Fibroblast of lung (primary cell): ENCODE measurements around the gene NEMP2. TPM values are rescaled to one million over a fixed set of nuclear protein-coding genes. Genes with fewer than 3 reads are reported as not detected.
A peak's percentile ranks its signal among the peaks of the same experiment; 100 is the strongest.

Experiments
- DNase-seq, 2 donors: peaks; one replicate each; pipeline versions ENCODE4 v3.0.0 to v3.0.0-alpha.2; 2010; ENCODE audit warnings: low read depth in 2 of 2
- H2AFZ ChIP-seq: 2 replicates; pipeline ENCODE4 v1.5.1; 2012; ENCODE audit warnings: low read length, control low read depth, inconsistent platforms
- H3K27ac ChIP-seq: 2 replicates; pipeline ENCODE4 v1.5.1; 2011; ENCODE audit warnings: low read length, control low read depth; ENCODE audit not compliant: insufficient read depth
- H3K27me3 ChIP-seq: 2 replicates; pipeline ENCODE4 v1.5.1; 2011; ENCODE audit warnings: mild to moderate bottlenecking, low read length; ENCODE audit not compliant: control insufficient read depth, insufficient read depth
- H3K36me3 ChIP-seq: 2 replicates; pipeline ENCODE4 v1.5.1; 2011; ENCODE audit warnings: low read length; ENCODE audit not compliant: control insufficient read depth, insufficient read depth
- H3K4me1 ChIP-seq: 2 replicates; pipeline ENCODE4 v1.5.1; 2011; ENCODE audit warnings: low read length; ENCODE audit not compliant: control insufficient read depth, insufficient read depth; ENCODE audit errors: extremely low read depth
- H3K4me2 ChIP-seq: 2 replicates; pipeline ENCODE4 v1.5.1; 2011; ENCODE audit warnings: low read length, control low read depth; ENCODE audit not compliant: insufficient read depth; ENCODE audit errors: extremely low read depth
- H3K4me3 ChIP-seq, 4 experiments: fragments of 200-600 bp in 1 of 4; sonication (generic) in 1 of 4; replicated peaks in 1 of 4; 2 replicates each; pipeline ENCODE4 v1.5.1; 2011 to 2016; ENCODE audit warnings: low read length in 4 of 4, low read depth in 3 of 4, mild to moderate bottlenecking in 3 of 4, control low read depth in 2 of 4, inconsistent platforms in 1 of 4, mixed read lengths in 1 of 4; ENCODE audit not compliant: insufficient read depth in 1 of 4; ENCODE audit errors: control extremely low read depth in 1 of 4
- H3K79me2 ChIP-seq: 2 replicates; pipeline ENCODE4 v1.5.1; 2012; ENCODE audit warnings: mild to moderate bottlenecking, low read length, inconsistent platforms; ENCODE audit not compliant: control insufficient read depth, insufficient read depth
- H3K9ac ChIP-seq: 2 replicates; pipeline ENCODE4 v1.5.1; 2011; ENCODE audit warnings: mild to moderate bottlenecking, low read length, control low read depth; ENCODE audit not compliant: insufficient read depth
- H3K9me3 ChIP-seq: 2 replicates; pipeline ENCODE4 v1.5.1; 2012; ENCODE audit warnings: low read depth, low read length; ENCODE audit not compliant: control insufficient read depth, insufficient read depth
- H4K20me1 ChIP-seq: 2 replicates; pipeline ENCODE4 v1.5.1; 2011; ENCODE audit warnings: low read length; ENCODE audit not compliant: control insufficient read depth, insufficient read depth; ENCODE audit errors: extremely low read depth
- CTCF ChIP-seq, 2 donors: IDR thresholded peaks in 1 of 2; conservative IDR thresholded peaks in 1 of 2; 1 replicate in 1 of 2; 2 replicates in 1 of 2; pipeline ENCODE4 v1.5.1; 2011 to 2012; ENCODE audit warnings: low read length in 2 of 2, control low read depth in 1 of 2, inconsistent platforms in 1 of 2, low read depth in 1 of 2, mild to moderate bottlenecking in 1 of 2
- EZH2 ChIP-seq: IDR thresholded peaks from 2 replicates; pipeline ENCODE4 v1.5.1; 2012; ENCODE audit warnings: low read length, control low read depth, mild to moderate bottlenecking; ENCODE audit errors: missing control alignments
- polyA plus RNA-seq, 2 donors: library from polyadenylated mRNA; depleted of rRNA in 1 of 2; stranded (reverse) in 1 of 2; unstranded in 1 of 2; fragments of >200 nt; gene quantifications; 2 replicates each; pipeline ENCODE4 v1.2.1, GENCODE V29; 2011 to 2012; ENCODE audit warnings: missing spikeins in 1 of 2
- total RNA-seq: library from RNA; depleted of rRNA; stranded (reverse); fragments of >200 nt; gene quantifications from 2 replicates; pipeline ENCODE4 v1.2.1, GENCODE V29; 2014

The NEMP2 gene
- total and polyA plus RNA-seq, 2 donors (not counting 1 experiment from before 2014, with no cell fraction given), result 5.5 to 6.3 TPM

- Histone ChIP-seq H3K79me2 (no peaks in the 10 kb centered on the region), H2AFZ (no peak overlapping the region), H3K27me3 (no peaks in the 10 kb centered on the region), H3K4me3 (no peak overlapping the region), H3K4me1 (peaks cover 3% of the 10 kb centered on the region), H4K20me1 (no peaks in the 10 kb centered on the region), H3K27ac (no peak overlapping the region), H3K9me3 (no peaks in the 10 kb centered on the region), H3K36me3 (no peaks in the 10 kb centered on the region), H3K4me2 (no peak overlapping the region), H3K9ac (no peak overlapping the region)
- DNase-seq, result no peak
- TF ChIP-seq CTCF (conservative IDR thresholded peaks at IDR 0.05 in 1 of 2, IDR thresholded peaks at IDR 0.05 in 1 of 2; ENCODE audit: low read depth in 1 of 2, low read length in 2 of 2), result no peak
- TF ChIP-seq EZH2, result no peak
Measured at GRCh38 chr2:190538201-190538600, 3.7 kb upstream of the NEMP2 start.

- no peaks in the 10 kb centered on the region for H3K9me3 ChIP-seq
- TF ChIP-seq CTCF (conservative IDR thresholded peaks at IDR 0.05 in 1 of 2, IDR thresholded peaks at IDR 0.05 in 1 of 2; ENCODE audit: low read depth in 1 of 2, low read length in 2 of 2), result no peak
- no peak for TF ChIP-seq EZH2
- H4K20me1 ChIP-seq, result no peaks in the 10 kb centered on the region
- no peaks in the 10 kb centered on the region for H3K36me3 ChIP-seq
- no peak overlapping the region for H3K27ac ChIP-seq
- no peaks in the 10 kb centered on the region for H3K27me3 ChIP-seq
- H3K9ac ChIP-seq, result no peak overlapping the region
- H3K79me2 ChIP-seq, result no peaks in the 10 kb centered on the region
- H3K4me2 ChIP-seq, result no peak overlapping the region
- H3K4me3 ChIP-seq, result no peak overlapping the region
- DNase-seq, result peak; percentile 12 to 59
- peaks cover 3% of the 10 kb centered on the region for H3K4me1 ChIP-seq
- H2AFZ ChIP-seq, result no peak overlapping the region
Measured at GRCh38 chr2:190537765-190538164, 3.2 kb upstream of the NEMP2 start.

DNA sequence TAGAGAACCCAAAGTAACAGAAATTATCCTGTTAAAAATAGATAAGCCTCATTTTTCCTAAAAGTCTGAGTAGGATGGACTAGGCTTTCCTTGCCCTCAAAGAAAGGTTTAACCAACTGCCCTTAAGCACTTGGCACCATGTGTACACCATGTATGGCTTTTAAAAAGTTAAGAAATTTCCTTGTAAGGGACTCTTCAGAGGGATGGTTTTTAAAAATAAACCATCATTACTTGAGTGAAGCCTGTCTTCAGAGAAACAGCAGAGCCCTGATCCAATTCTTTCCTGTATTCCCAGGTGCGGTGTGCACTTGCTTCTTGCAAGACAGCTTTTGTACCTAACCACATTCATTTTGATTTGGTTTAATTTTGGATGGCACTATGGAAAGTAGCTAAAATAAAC is 1.1 kb upstream of the NEMP2 start:
- no peak overlapping the region for H2AFZ ChIP-seq
- no peaks in the 10 kb centered on the region for H3K79me2 ChIP-seq
- H3K9me3 ChIP-seq, result no peaks in the 10 kb centered on the region
- H3K4me1 ChIP-seq, result peaks cover 3% of the 10 kb centered on the region
- peak overlapping the region; percentile 45 to 78 (median 72) for H3K4me3 ChIP-seq
- no peak overlapping the region for H3K9ac ChIP-seq
- H3K27me3 ChIP-seq, result no peaks in the 10 kb centered on the region
- H4K20me1 ChIP-seq, result no peaks in the 10 kb centered on the region
- no peaks in the 10 kb centered on the region for H3K36me3 ChIP-seq
- DNase-seq, result no peak
- peak overlapping the region; percentile 99 for H3K4me2 ChIP-seq
- TF ChIP-seq CTCF (conservative IDR thresholded peaks at IDR 0.05 in 1 of 2, IDR thresholded peaks at IDR 0.05 in 1 of 2; ENCODE audit: low read depth in 1 of 2, low read length in 2 of 2), result no peak
- TF ChIP-seq EZH2, result no peak
- no peak overlapping the region for H3K27ac ChIP-seq
